Body of pancreas (tissue), 4 donors: Measurements from ENCODE around the gene PPM1A. TPM values are rescaled to one million over a fixed set of nuclear protein-coding genes. Genes with fewer than 3 reads are reported as not detected.

Experiments
- ATAC-seq: fragments of 150-250 bp; one replicate; pipeline ENCODE4 v1.9.1; 2016
- DNase-seq, 4 donors: peaks; one replicate each; pipeline ENCODE4 v3.0.0-alpha.2; 2019
- H3K27ac ChIP-seq, 4 donors: fragments of 200-600 bp; sonication (generic); 1 replicate in 3 of 4; 2 replicates in 1 of 4; pipeline versions ENCODE4 v1.5.1 to v1.6.1; 2016 to 2019; ENCODE audit warnings: mild to moderate bottlenecking in 1 of 4, mixed read lengths in 1 of 4, moderate library complexity in 1 of 4
- H3K27me3 ChIP-seq, 2 donors: fragments of 200-600 bp; sonication (generic); one replicate each; pipeline ENCODE4 v1.6.0; 2016; ENCODE audit warnings: mild to moderate bottlenecking in 1 of 2
- H3K36me3 ChIP-seq, 2 donors: fragments of 200-600 bp; sonication (generic); replicated peaks in 1 of 2; 2 replicates each; pipeline ENCODE4 v1.5.1; 2016; ENCODE audit warnings: low read depth in 2 of 2; ENCODE audit not compliant: insufficient read depth in 1 of 2
- H3K4me1 ChIP-seq: fragments of 200-600 bp; sonication (generic); one replicate; pipeline ENCODE4 v1.6.0; 2016
- H3K4me3 ChIP-seq, 2 donors: fragments of 200-600 bp; sonication (generic); 1 replicate in 1 of 2; 2 replicates in 1 of 2; pipeline ENCODE4 v1.5.1; 2016 to 2019
- H3K9me3 ChIP-seq, 3 donors: fragments of 200-600 bp; sonication (generic); 1 replicate in 2 of 3; 2 replicates in 1 of 3; pipeline ENCODE4 v1.5.1; 2016
- CTCF ChIP-seq, 7 experiments: fragments of 450-650 bp in 4 of 7; fragments of 200-600 bp in 3 of 7; sonication (generic) in 3 of 7; IDR thresholded peaks; one replicate each; pipeline ENCODE4 v1.5.1; 2016 to 2019; ENCODE audit warnings: antibody characterized with exemption in 7 of 7
- POLR2A ChIP-seq, 3 donors: fragments of 450-650 bp; IDR thresholded peaks; one replicate each; pipeline ENCODE4 v1.6.1; 2016; ENCODE audit warnings: antibody characterized with exemption in 3 of 3, mild to moderate bottlenecking in 2 of 3
- WGBS, 2 donors: methylation state at CpG; one replicate each; pipeline ENCODE4 v1.1.5; 2017; 5-methylcytosine and 5-hydroxymethylcytosine counted together
- intact Hi-C: fragments of 100-400 bp; cut with DNase I; formaldehyde crosslinking; loops from one replicate; pipeline ENCODE4 v1.15.1; 2023
- total RNA-seq, 2 donors: library from RNA; depleted of rRNA; stranded (reverse); fragments of >200 nt; gene quantifications; one replicate each; pipeline ENCODE4 v1.1.0, GENCODE V29; 2016

The PPM1A gene
- total RNA-seq, 2 donors from 2014 or later, result 12.5 to 24.1 TPM

DNA sequence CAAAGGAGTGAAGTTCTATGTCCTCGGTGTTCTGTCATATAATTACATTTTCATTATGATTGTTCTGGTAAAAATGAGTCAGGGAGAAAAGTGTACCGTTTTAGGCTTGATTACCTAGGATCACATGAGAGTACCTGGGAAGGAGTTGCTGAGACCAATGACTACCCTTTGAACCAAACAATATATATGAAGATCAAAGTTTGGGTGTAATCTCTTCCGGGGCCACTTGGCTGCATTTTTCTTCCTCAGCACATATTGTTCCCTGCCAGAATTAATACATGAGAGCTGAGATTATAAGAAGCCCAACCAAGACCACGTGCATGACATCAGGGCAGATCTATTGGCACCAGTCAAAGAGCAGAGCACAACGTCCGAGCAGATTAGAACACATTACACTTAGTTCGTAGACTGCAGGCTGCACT is 42.8 kb upstream of the PPM1A start:
- intact Hi-C loops, result no loop called here
- H3K4me1 ChIP-seq, result peaks cover 13% of the 10 kb centered on the region
- no peaks in the 10 kb centered on the region for H3K36me3 ChIP-seq
- no peaks in the 10 kb centered on the region for H3K27me3 ChIP-seq
- ATAC-seq (no peak), DNase-seq (no peak)
- no peak overlapping the region for H3K4me3 ChIP-seq
- TF ChIP-seq CTCF (IDR thresholded peaks at IDR 0.05) (no peak), POLR2A (IDR thresholded peaks at IDR 0.05) (no peak)
- WGBS, 2 donors, result 67 to 75% methylated on average over 7 of the region's 7 CpGs
- H3K9me3 ChIP-seq, result no peaks in the 10 kb centered on the region
- H3K27ac ChIP-seq, result no peak overlapping the region

GRCh38 chr14:60206837-60207533 is 42.0 kb upstream of the PPM1A start:
- TF ChIP-seq POLR2A (IDR thresholded peaks at IDR 0.05), result no peak
- no peak for TF ChIP-seq CTCF (IDR thresholded peaks at IDR 0.05)
- 71 to 74% methylated on average over 6 of the region's 6 CpGs for WGBS, 2 donors
- Histone ChIP-seq H3K36me3 (no peaks in the 10 kb centered on the region), H3K27me3 (no peaks in the 10 kb centered on the region), H3K9me3 (no peaks in the 10 kb centered on the region), H3K4me3 (no peak overlapping the region), H3K4me1 (peaks cover 13% of the 10 kb centered on the region), H3K27ac (no peak overlapping the region)
- intact Hi-C loops, result no loop called here
- DNase-seq (no peak), ATAC-seq (no peak)

DNA sequence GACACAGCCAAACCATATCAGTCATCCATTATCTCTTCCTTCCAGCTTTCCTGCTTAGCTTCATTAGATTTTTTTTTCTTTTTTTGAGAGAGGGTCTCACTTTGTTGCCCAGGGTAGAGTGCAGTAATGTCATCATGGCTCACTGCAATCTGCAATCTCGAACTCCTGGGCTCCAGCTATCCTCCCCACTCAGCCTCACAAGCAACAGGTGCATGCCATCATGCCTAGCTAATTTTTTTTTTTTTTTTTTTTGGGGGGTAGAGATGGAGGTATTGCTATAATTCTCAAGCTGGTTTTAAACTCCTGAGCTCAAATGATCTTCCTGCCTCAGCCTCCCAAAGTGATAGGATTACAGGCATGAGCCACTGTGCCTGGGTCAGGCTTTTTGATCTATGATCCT is 38.3 kb upstream of the PPM1A start:
- 45 to 67% methylated on average over 1 of the region's 1 CpG for WGBS, 2 donors

DNA sequence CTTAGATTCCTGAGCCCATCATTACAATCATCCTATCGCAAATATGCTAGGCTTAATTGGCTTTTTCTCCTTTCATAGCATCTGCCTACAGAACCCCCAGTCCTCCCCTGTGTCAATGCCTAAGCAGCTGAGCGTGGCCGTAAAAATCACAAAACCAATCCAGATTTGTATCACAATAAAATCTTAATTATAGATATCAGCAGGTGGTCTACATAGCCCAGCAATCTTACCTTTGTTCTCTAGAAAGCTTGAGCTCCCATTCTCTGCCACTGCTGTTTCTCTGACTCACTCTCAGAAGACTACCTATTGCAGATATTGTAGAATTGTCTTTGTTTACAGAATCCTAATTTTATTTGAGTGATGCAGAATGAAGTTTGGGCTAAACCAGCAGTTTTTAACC is 37.9 kb upstream of the PPM1A start:
- no peak for DNase-seq
- Histone ChIP-seq H3K4me3 (no peak overlapping the region), H3K9me3 (no peaks in the 10 kb centered on the region), H3K4me1 (no peaks in the 10 kb centered on the region), H3K27ac (no peak overlapping the region), H3K36me3 (no peaks in the 10 kb centered on the region), H3K27me3 (no peaks in the 10 kb centered on the region)
- ATAC-seq, result no peak
- intact Hi-C loops, result no loop called here
- 87 to 98% methylated on average over 3 of the region's 3 CpGs for WGBS, 2 donors
- no peak for TF ChIP-seq POLR2A (IDR thresholded peaks at IDR 0.05)
- TF ChIP-seq CTCF (IDR thresholded peaks at IDR 0.05), result no peak

More for the DNA sequence above, 38.3 kb upstream of the PPM1A start:
- H3K27ac ChIP-seq, result no peak overlapping the region
- H3K4me3 ChIP-seq, result no peak overlapping the region
- TF ChIP-seq CTCF (IDR thresholded peaks at IDR 0.05) (no peak), POLR2A (IDR thresholded peaks at IDR 0.05) (no peak)
- no peaks in the 10 kb centered on the region for H3K27me3 ChIP-seq
- intact Hi-C loops, result no loop called here
- H3K36me3 ChIP-seq, result no peaks in the 10 kb centered on the region
- no peaks in the 10 kb centered on the region for H3K4me1 ChIP-seq
- ATAC-seq (no peak), DNase-seq (no peak)
- H3K9me3 ChIP-seq, result no peaks in the 10 kb centered on the region
